GM06990 (cell line): ENCODE measurements around the gene FAM78B.

Experiments used
- DNase-seq: peaks from one replicate; pipeline ENCODE4 v3.0.0-alpha.2; 2011; ENCODE audit not compliant: insufficient read length; ENCODE audit errors: extremely low read depth
- H3K27me3 ChIP-seq: replicated peaks from 2 replicates; pipeline ENCODE4 v1.6.0; 2011; ENCODE audit warnings: low read length; ENCODE audit not compliant: control insufficient read depth, insufficient read depth
- H3K36me3 ChIP-seq: 2 replicates; pipeline ENCODE4 v1.5.1; 2011; ENCODE audit warnings: low read length; ENCODE audit not compliant: control insufficient read depth, insufficient read depth
- H3K4me3 ChIP-seq: replicated peaks from 2 replicates; pipeline ENCODE4 v1.5.1; 2011; ENCODE audit warnings: low read depth, mild to moderate bottlenecking, control low read depth, low read length
- TF ChIP-seq, protein P1 (sequence below): IDR thresholded peaks from 2 replicates; pipeline ENCODE4 v1.5.1; 2011; ENCODE audit warnings: low read length, control low read depth, mild to moderate bottlenecking, inconsistent platforms; ENCODE audit not compliant: insufficient read depth, poor library complexity, severe bottlenecking

Gene FAM78B

DNA sequence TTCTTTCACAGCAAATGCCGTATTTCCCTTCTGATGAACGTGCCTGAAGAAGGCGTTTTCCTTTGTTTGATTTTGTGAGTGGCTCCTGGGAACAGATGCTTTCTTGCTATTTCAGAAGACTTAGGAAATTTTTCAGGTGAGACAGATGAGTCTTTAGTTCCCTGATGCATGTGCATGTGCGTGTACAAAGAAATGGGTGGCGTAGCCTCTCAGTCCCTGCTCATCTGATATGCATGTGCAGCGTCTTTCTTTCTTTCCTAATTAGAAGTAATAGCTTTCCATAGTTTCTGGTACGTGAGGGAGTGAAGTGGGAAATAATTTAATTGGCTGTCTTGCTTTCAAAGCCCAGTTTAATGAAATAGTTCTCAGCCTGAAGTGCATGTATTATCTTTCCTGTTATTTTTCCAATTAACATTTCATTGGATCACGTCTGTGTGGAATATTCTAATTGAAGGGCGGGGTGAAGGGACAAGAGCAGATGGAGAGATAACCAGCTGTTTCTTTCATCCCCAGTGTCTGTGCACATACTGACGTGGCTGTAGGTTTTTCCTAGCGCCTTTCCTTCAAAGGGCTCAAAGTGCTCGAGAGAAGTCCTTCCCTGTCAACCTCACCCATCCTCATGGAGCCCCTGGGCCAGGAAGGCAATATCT is 104.3 kb downstream of the FAM78B start:
- H3K4me3 ChIP-seq: no peak overlapping the region
- H3K27me3 ChIP-seq: no peaks in the 10 kb centered on the region
- H3K36me3 ChIP-seq: no peaks in the 10 kb centered on the region
- TF ChIP-seq, protein P1, sequence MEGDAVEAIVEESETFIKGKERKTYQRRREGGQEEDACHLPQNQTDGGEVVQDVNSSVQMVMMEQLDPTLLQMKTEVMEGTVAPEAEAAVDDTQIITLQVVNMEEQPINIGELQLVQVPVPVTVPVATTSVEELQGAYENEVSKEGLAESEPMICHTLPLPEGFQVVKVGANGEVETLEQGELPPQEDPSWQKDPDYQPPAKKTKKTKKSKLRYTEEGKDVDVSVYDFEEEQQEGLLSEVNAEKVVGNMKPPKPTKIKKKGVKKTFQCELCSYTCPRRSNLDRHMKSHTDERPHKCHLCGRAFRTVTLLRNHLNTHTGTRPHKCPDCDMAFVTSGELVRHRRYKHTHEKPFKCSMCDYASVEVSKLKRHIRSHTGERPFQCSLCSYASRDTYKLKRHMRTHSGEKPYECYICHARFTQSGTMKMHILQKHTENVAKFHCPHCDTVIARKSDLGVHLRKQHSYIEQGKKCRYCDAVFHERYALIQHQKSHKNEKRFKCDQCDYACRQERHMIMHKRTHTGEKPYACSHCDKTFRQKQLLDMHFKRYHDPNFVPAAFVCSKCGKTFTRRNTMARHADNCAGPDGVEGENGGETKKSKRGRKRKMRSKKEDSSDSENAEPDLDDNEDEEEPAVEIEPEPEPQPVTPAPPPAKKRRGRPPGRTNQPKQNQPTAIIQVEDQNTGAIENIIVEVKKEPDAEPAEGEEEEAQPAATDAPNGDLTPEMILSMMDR: no peak
- DNase-seq: no peak

DNA sequence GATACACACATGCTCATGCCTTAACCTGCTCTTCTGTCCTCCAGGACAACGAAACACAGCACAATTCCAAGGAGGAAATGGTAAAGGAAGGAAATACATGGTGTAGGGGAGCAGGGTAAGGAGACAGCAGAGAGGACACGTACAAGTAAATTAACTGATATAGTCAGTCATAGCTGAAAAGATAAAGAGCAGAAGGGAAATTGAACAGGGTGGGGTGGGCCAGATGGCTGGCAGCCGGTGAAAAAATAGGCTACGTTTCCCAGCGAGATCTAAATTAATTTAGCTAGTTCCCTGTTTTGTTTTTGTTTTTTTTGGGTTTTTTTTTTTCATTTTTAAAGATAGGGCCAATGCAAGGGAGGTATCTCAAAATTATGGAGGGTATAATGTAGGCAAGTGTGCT is 109.2 kb downstream of the FAM78B start:
- Histone ChIP-seq H3K27me3 (no peaks in the 10 kb centered on the region), H3K36me3 (no peaks in the 10 kb centered on the region), H3K4me3 (no peak overlapping the region)
- DNase-seq: no peak
- TF ChIP-seq, protein P1: no peak

DNA sequence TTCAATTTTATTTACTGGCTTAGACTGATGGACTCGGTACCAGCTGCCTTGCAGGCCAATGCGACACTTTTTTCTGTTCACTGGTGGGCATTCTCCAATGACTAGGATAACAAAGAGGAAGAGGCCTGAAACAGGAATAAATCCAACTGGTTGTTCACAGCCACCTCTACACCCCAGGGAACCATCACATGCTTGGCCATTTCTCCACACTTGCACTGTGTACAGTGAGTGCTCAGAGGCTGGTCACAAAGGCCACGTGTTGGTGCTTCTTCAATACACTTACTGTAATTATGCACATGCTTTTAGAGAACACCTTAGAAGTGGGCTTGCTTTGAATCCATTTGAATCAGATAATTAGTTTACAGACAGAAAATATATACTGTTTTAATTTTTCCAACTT is 113.4 kb downstream of the FAM78B start:
- DNase-seq: no peak
- TF ChIP-seq, protein P1: no peak
- no peaks in the 10 kb centered on the region for H3K36me3 ChIP-seq
- H3K4me3 ChIP-seq: no peak overlapping the region
- no peaks in the 10 kb centered on the region for H3K27me3 ChIP-seq

DNA sequence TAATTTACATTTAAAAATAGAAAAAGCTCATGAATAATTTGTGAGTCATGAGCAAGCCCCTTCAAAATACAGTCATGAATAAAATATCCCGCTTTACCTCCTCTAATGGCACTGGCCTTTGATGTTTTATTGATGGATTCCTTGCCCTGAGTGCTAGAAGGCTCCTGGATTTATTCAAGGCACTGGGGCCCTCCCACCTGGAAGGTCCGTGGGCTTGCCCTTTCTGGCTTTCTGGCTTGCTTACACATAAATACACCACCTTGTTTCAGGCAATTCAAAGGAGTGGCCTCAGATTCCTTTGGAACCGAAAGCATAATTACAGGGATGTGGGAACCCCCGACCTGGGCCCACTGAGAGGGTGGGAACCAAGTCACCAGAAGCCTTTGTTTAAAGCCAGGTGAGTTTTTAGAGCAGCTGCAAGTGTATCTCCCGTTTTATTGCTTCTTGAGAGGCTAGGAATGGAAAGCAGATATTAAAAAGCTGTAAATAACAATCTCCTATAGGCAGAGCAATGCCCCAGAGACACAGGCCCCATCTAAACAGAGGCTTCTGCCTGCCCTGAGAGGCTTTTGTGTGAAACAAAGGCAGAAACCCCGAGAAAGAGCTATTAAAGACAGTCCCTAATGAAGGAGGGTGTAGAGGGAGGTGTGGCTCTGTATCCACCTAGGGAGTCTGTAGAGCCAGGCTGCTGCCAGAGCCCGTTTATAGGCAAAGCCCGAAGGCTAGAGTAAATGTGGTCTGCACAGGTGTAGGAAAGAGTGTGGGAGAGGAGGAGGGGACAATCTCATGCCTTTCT is 126.4 kb downstream of the FAM78B start:
- TF ChIP-seq, protein P1: no peak
- Histone ChIP-seq H3K36me3 (no peaks in the 10 kb centered on the region), H3K4me3 (no peak overlapping the region), H3K27me3 (no peaks in the 10 kb centered on the region)
- DNase-seq: no peak

DNA sequence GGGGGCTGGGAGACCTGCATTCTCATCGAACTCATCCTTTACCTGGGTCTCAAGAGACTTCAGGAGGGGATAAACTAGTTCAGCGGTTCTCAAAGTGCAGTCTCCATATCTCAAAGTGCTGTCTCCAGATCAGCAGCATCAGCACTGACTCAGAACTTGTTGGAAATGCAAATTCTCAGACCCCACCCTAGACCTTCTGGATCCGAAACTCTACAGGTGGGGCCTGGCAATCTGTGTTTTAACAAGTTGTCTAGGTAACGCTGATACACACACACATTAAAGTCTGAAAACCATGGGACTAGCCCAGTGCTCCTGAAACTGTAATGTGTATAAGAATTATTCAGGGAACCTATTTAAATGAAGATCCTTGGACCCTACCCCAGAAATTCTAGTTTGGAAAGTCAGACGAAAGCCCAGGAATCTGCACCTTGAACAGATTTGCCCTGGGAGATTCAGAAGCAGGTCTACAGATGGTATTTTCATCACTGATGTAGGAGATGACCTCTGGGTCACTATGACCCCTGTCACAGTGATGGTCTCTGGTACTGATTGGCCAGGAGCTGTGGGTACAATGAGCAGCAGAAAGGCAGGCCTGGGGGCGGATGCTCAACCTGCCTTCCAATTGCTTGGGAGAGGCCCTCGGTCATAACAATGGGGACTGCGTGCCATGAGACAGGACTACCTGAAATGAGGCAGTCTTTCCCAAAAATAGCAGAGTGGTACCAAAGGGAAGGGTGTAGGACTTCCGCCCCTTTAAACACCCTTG is 127.2 kb downstream of the FAM78B start:
- no peak for DNase-seq
- TF ChIP-seq, protein P1: no peak
- Histone ChIP-seq H3K4me3 (no peak overlapping the region), H3K27me3 (no peaks in the 10 kb centered on the region), H3K36me3 (no peaks in the 10 kb centered on the region)
